ENCODE data around the gene POLR3B.

DNA sequence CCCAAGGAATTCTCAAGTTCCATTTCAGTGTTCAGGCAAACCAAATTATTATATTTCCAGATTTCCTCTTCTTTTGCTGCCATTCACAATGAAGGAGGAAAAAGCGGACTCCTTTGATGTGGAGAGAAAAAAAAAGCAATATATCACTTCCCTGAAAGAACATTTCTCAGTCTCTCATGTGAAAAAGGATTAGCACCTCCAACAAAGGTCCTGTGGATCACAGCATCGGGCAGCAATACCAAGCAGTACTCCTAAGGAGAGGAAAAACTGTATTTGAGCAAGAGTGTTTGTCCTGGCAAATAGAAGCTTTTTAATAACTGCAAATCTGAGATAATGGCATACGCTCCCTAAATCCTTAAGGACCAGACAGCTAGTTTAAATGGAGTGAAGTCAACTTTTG, 131.3 kb downstream of the POLR3B start:
- no peak for TF ChIP-seq EZH2 (IDR thresholded peaks at IDR 0.05)
- TF ChIP-seq FOXP2 (optimal IDR thresholded peaks at IDR 0.05; ENCODE audit: control extremely low read depth, extremely low read length, insufficient read depth), result no peak
- no peak for TF ChIP-seq POLR2AphosphoS5 (IDR thresholded peaks at IDR 0.05; ENCODE audit: borderline replicate concordance, low read depth, low read length)
